HG02870 (cell line): Measurements from ENCODE around the gene FOXK1.

Source experiments
- ATAC-seq: cut with Tn5 transposase; IDR thresholded peaks from one replicate; pipeline ENCODE4 v1.9.1; 2021; ENCODE audit warnings: mild to moderate bottlenecking, moderate library complexity; ENCODE audit not compliant: unreplicated experiment

Gene FOXK1

DNA sequence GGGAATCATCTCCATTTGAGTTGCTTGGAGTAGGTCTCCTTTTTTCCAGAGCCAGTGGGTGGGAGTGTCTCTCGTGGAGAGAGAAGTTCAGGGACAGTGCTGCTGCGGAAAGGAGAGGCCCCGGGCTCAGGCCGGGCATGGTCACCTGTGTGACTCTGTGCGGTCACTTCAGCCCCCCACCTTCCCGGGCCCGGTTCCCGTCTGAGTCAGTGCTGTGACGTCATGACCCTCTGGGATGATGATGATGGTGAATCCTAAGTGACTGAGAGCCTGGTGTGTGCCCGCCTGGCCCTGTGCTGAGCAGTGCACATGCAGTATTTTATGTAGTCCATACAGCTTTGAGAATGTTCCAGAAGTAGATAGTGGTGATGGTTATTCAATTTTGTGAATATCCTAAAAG lies 60.8 kb downstream of the FOXK1 start:
- ATAC-seq: no peak

DNA sequence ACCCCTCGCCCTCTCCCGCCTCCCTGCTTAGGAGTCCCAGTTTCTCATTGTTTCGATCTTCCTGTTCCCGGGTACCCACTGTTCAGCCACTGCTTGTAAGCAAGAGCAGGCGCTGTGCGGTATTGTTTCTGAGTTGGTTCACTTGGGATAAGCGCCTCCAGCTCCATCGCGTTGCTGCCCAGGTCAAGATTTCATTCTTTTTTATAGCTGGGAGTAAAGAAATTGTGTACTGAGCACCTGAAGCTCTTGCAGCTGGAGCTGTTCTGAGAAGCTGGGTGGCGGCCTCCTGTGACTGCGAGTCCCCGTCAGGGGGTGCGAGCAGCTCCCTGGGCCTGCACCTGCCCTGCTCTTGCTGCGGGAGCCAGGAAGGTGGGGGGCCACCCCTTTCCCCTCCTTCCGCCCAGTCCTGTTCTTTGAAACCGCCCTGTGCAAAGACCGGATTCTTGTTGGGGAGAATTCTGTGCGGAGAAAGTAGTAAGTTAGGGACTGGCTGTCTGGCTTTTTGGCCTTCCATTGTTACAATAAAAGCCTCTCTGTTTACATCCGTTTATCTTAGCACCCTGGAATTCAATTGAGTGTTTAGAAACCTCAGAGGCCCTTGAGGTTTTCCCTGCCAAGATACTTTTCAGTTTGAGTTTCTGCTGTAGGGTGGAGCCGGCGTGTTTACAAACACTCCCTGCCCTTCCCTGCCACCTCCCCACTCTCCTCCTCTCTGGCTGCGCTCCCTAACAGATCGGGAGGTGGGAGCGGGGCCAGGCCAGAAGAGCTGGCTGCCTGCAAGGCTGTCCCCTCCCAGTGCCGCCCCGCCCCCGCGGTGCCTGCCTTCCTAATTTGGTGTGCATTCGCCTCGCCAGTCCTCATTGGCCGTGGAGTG lies 62.5 kb downstream of the FOXK1 start:
- peak; percentile 78 for ATAC-seq

DNA sequence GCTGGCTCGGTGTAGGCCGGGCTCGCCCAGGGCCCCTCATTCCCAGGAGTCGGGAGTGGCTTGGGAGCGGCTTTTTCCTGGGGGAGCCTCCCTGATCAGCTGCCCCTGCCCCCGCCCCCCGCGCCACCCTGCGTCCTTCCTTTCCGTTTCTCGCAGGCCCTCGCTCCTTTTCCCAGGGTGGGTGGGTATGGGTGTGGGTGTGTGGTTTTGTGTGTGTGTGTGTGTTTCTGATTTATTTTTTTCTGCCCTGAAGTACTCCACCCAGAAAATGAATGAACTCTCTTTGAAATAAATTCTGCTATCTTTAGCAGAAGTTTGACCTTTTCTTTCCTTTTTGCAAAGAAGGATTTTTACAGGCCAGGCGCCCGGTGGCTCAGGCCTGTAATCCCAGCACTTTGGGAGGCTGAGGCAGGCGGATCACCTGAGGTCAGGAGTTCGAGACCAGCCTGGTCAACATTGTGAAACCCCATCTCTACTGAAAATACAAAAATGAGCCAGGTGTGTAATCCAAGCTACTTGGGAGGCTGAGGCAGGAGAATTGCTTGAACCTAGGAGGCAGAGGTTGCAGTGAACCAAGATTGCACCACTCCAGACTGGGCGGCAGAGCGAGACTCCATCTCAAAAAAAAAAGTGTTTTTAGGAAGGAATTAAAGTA lies 63.3 kb downstream of the FOXK1 start:
- peak; percentile 14 for ATAC-seq

DNA sequence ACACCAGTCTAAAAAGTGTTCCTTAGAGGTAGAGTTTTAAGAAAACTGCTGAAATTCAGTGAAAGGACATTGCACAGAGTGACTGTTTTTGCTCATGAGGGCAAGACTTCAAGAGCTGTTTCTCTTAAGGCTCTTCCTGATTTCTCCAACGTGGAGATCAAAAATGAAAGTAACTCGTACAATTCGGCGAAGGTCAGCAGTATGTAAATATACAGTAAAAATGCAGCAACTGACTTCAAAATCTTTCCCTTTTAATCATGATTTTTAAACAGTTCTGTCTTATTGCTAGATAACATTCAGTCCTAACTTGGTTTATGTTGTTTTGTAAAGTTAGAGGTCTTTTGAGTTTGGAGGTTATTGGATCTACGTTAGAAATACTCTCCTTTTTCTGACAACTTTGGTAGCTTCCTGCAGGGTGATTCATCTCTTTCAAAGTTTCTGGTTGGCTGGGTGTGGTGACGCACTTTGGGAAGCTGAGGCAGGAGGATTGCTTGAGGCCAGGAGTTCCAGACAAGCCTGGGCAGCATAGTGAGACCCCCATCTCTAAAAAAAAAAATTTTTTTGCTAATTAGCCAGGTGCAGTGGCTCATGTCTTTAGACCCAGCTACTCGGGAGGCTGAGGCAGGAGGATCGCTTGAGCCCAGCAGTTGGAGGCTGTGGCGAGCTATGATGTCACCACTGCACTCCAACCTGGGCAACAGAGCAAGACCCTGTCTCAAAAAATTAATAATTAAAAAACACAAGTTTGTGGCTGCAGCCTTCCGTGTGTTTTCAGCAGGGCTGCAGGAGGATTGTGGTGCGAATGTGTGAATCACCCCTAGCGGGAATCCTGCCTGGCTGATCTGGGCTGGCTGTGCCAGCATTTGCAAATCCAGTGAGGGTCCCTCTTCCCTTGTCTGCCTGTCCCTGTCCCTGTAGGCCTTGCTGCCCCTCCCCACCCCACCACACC lies 64.2 kb downstream of the FOXK1 start:
- ATAC-seq: no peak

DNA sequence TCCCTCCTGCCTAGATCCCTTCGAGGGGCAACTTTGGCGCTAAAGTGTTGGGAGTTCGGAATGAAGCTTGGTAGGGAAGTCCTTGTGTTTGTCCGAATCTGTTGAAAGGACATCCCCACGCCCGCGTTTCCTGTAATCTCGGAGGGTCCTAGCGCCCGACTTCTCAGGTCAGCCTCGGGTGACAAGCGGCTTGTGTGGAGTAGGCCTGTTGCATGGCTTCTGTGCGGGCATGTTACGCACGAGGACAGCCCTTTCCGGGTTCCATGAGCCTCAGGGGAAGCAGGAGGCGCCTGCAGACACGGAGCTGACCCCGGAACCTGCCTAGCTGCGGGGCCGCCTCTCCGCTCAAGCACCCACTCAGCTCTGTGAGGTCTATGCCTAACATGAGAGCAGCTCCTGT lies 64.9 kb downstream of the FOXK1 start:
- ATAC-seq: no peak

DNA sequence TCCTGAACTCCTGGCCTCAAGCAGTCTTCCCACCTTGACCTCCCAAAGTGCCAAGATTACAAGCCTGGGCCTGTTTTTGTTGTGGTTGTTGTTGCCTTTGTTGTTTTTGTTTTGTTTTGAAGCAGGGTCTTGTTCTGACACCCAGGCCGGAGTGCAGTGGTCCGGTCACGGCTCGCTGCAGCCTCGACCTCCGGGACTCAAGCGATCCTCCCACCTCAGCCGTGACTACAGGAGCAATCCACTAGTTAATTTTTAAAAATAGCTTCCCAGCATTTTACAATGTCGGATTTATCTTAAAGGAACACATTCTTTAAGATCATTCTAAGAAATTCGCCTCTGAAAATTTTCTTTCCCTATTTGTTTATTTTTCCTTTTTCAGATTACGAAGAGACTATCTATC lies 65.7 kb downstream of the FOXK1 start:
- ATAC-seq: no peak

DNA sequence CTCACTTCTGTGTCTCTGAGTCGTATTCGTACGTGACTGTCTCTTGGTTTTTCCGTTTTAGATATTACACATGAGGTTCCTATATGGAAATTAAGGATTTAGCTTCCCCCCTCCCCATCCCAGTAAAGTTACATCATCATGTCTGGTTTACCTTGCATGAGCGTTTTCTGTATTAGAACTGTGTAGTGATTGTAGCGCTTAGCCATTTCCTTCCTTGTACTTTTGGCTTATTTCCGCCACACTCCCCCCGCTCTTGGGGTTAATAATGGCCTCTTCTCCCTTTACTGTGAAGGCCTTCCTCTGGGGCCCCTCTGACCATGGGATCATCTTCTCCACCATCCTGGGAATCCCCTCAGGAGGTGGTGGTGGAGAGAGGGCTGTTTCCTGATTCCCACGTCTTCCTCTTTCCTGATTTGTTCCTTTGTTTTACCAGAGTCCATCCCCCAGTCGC lies 66.2 kb downstream of the FOXK1 start:
- no peak for ATAC-seq

DNA sequence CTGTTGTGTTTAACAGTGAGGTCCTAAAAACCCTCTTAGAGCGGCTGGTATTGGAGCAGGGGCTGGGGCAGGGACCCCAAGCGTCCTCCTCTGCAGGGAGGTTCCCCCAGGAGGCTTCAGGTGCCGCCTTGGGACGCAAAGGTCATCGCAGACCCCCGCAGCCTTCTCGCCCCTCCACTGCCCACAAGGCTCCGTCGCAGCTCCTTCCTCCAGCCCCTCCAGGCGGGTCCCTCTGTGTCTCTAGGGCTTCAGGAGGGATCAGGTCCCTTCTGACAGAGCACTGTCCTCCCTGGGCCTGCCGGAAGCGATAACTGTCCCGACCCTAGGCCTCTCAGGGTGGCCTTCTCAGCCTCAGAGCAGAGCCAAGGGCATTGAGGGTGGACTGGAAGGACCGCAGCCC lies 67.3 kb downstream of the FOXK1 start:
- no peak for ATAC-seq

DNA sequence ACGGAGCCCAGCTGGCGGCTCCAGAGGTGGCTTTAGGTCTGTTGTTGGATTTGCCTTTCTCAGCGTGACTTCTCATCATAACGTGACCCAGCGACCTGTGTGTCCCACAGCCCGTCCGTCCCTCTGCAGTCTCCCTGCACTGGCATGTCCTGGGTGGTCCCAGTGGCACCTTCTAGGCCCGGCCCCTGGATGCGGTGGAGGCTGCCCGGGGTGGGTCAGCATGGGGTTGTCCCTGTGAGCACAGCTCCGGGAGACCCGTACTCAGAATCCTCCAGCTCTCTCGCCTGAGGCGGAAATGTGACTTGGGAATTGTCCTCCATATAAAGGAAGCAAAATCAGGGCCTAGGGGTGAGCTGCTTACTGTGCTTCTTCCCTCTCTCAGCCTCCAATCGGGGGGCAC lies 67.7 kb downstream of the FOXK1 start:
- ATAC-seq: no peak

DNA sequence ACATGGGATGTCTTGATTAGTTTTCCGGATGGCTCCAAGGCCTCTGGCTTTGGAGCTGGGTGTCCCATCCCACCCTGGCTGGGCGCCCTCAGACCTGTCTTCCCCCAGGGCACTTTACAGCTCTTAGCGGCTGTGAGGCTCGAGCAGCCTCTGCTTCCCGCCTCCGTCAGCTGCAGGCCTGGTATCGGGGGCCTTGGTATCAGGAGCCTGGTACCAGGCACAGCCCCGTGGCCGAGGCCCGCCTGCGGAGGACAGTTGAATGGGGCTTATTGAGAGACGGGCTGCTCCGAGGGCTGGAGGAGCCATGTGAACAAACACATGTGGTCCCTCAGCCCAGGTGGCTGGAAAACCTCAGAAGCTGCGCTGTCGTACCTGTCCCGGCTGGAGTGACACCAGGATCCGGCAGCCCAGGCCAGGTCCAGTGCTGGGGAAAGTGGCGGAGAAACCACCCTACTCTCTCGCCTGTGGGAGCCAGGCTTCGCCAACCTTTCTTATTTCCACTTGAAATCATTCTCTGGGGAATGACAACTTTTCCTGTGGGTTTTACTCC lies 69.4 kb downstream of the FOXK1 start:
- no peak for ATAC-seq

DNA sequence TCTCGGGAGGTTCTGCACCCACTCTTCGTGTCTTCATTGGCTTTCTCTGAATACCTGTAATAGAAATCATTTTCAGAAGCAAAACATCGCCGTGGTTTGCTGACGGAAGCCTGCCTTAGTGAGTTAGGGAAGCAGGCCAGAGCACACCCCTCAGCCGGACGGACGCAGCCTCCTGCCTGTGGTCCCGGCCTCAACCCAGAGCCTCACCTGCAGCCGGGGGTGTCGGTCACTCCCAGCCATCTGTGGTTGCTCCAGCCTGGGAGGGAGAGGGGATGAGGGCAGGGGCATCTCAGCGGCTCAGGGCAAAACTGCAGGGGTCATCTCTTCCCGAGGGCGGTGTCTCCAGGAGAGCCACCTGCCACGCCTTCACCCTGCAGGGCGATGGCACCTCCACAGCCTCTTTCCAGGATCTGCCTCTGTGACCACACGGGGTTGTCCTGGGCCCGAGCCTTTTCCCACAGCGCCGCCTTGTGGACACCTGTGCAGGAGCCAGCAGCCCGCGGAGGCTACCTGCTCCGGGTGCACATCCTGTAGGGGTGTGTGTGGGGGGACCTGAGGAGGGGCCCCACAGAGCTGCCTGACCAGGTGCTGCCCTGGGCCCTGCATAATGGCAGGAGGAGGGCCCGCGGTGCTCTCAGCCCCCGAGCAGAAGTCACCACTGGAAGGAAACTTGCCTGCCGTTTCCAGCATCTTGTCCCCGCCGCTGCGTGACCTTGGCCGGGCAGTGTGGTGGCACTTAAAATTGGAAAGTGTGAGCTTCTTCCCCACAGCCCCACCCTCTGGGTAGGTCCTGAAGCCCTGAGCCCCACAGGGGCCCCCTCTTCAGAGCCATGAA lies 71.7 kb downstream of the FOXK1 start:
- peak; percentile 73 for ATAC-seq

DNA sequence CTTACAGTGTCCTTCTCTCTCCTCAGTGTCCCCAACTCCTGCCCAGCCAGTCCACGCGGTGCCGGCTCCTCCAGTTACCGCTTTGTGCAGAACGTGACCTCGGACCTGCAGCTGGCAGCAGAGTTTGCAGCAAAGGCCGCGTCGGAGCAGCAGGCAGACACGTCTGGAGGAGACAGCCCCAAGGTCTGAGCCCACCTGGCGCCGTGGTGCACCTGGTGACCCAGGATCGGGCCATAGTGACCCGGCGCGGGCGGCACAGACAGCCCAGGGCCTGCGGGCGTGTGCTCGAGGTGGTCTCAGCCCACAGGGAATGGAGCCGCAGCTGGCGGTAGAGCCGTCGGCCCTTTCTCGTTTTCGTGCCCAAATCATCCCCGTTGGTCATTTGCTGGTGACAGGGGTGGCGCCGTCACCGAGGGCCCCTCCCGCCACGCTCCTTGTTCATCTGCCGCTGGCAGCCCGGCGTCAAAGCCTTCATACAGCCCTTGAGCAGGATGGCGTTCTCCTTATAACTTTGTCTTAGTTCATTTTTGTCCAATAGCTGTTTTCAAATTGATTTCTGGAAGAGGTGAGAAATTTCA lies 72.4 kb downstream of the FOXK1 start:
- ATAC-seq: no peak

DNA sequence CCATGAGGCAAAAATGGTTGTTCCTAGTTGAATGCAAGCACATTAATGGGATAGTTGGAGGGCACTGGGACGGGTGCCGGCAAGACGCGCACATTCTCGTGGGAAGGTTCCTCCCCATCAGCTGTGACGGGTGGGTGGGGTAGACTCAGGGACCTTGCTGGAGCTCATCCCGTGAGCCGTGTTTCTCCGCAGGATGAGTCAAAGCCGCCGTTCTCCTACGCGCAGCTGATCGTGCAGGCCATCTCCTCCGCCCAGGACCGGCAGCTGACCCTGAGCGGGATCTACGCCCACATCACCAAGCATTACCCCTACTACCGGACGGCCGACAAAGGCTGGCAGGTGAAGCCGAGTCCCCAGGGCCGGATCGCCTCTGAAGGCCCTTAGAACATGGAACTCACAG lies 73.0 kb downstream of the FOXK1 start:
- ATAC-seq: no peak

DNA sequence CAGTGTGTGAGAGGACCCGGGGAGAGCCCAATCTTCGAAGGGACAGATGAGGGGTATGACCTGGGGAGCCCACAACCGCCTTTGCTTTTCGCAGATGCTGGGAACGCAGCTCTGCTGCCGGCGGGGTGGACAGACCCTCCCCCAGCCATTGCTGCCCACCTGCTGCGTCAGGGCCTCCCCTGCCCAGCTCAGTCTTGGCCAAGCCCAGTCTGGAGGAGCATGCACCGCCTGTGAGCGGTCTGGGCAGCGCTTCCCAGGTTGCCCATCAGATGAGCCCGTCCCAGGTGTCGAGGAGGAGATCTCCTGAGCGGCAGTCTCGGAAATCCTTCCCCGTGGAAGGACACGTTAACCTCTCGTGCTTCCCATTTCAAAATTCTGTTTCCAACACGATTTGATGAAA lies 76.0 kb downstream of the FOXK1 start:
- no peak for ATAC-seq

DNA sequence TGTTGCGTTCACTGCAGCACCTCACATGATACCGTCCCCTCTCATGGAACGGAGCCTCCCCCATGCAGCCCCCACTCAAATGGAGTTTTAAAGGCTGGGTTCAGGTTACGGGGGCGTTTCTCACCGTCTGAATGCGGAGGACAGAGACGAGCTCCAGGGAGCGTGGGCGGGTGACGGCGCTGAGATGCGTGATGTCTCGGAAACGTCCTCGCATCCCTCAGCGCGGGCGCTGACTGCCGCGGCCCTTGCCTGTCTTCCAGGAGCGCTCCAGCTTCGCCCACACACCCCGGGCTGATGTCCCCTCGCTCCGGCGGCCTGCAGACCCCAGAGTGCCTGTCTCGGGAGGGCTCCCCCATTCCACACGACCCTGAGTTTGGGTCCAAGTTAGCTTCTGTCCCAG lies 76.7 kb downstream of the FOXK1 start:
- ATAC-seq: no peak

DNA sequence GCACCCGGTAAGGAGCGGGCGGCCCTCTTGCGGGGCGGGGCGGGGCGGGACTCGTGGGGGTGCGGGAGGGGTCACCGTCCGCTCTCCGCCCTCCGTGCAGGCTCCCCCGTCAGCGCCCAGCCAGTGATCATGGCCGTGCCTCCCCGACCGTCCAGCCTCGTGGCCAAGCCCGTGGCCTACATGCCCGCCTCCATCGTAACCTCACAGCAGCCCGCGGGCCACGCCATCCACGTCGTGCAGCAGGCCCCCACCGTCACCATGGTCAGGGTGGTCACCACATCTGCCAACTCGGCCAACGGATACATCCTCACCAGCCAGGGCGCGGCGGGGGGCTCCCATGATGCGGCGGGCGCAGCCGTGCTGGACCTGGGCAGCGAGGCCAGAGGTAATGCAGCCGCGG lies 77.1 kb downstream of the FOXK1 start:
- no peak for ATAC-seq

DNA sequence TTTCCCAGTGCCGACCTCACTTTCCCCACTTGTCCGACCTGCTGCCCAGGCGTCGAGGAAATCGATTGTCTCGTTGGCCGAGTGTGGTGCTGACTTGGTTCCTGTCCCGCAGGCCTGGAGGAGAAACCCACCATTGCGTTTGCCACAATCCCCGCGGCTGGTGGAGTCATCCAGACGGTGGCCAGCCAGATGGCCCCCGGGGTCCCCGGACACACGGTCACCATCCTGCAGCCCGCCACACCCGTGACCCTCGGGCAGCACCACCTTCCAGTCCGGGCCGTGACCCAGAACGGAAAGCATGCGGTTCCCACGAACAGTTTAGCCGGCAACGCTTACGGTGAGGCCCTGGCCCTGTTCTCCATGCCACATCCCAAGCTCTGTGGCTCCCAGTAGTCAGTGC lies 78.9 kb downstream of the FOXK1 start:
- ATAC-seq: no peak

DNA sequence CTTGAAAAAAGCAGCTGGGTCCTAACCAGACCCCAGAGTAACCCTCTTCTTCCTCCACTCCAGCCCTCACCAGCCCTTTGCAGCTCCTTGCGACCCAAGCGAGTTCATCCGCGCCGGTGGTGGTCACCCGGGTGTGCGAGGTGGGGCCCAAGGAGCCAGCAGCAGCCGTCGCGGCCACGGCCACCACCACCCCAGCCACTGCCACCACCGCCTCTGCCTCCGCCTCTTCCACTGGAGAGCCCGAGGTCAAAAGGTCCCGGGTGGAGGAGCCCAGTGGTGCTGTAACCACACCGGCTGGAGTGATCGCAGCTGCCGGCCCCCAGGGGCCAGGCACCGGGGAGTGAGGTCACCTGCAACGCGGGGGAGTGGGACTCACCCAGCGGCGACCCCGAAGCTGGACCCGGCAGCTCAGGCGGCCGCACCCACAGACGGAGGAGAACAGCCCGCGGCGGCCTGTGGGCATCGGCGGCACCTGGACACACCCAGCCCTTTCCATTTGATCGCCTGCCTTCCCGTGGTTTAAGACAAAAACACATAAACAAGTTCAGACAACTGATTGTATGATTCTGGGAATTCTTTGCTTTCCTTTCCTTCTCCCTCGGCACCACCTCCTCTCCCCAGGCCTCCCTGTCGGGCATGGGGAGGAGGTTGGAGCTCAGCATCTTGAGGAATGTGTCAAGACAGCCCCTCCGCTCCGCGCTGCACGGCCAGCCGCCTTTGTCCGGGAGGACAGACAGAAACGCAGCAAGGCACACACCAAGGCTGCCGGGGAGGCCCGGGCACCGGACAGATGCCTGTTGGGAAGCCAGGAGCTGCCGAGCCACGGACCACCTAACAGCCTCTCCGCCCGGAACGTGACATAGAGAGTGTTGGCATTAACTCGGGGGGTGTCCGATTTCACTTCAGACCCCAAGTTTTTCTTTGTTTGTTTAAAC lies 80.3 kb downstream of the FOXK1 start:
- no peak for ATAC-seq
